Measurements from ENCODE around the gene SCN8A.
"Not testable (repeated sequence)": the region's sequence is repeated elsewhere in the genome, so short reads cannot be mapped to it uniquely, and the experiment has no call there.

SCN8A gene

DNA sequence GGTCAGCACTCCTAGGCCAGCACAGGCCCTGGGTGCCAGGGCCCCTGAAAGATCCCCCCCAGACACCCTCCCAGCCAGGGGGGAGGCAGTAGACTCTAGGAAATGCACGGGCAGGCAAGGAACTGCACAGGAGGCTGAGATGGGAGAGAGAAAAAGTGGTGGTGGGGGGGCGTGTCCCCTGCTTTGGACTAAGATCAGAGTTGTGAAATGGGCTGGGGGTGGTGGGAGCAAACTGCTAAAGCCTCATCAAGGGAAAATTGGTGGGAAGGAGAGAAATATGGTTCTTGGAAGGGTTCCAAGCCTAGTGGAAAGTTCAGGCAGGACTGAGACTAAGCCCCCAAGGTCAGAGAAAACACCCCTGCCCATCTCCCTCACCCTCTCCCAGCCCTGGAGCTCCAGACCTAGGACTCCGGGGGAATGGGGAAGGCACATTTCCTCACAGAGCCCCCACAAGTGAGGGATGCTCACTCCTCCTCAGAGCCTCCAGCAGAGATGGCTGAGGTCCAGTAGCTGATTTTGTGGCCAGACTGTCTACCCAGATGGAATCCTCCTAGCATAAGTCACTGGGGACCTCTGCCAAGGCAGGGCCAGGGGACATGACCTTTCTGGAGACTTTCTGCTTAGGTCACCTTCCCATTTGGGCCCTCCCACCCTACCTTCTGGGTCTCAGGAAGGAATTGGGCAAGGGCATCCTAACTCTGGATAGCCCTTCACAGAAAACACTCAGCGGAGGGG is 227.7 kb downstream of the SCN8A start:
- DNase-seq: no peak

DNA sequence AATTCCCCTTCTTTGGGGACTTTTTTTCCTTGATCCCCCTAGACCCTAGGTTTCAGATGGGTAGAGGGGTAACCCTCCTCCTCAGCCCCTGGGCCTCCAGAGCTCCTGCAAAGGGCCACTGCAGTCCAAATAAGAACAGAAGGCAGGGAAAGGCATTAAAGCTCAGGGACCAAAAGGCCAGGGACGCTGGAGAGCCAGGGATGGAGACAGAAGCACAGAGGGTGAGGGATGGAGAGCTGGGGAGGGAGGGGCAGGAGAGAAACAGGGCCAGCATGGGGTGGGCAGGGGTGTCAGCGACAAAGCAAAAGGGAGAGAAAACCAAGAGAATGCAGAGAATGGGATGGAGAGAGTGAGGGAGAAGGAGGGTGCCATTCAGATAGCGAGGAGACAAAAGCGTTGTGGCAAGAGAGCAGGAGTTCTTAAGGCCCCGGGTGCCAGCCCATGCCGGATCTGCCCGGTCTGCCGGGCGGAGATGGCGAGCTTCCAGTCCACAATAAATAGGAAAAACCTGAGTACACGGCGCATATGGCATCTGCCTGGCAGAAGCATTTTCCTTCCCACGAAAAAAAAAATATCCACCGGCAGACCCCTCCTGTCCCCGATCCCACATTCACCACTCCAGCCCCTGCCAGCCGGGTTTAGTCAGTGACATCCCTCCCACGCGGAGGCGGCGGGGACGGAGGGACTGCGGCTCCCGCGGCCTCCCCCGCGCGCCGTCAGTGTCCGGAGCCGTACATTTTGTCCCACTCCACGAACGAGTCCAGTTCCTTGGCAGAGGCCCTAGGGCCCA is 228.9 kb downstream of the SCN8A start:
- DNase-seq: no peak

DNA sequence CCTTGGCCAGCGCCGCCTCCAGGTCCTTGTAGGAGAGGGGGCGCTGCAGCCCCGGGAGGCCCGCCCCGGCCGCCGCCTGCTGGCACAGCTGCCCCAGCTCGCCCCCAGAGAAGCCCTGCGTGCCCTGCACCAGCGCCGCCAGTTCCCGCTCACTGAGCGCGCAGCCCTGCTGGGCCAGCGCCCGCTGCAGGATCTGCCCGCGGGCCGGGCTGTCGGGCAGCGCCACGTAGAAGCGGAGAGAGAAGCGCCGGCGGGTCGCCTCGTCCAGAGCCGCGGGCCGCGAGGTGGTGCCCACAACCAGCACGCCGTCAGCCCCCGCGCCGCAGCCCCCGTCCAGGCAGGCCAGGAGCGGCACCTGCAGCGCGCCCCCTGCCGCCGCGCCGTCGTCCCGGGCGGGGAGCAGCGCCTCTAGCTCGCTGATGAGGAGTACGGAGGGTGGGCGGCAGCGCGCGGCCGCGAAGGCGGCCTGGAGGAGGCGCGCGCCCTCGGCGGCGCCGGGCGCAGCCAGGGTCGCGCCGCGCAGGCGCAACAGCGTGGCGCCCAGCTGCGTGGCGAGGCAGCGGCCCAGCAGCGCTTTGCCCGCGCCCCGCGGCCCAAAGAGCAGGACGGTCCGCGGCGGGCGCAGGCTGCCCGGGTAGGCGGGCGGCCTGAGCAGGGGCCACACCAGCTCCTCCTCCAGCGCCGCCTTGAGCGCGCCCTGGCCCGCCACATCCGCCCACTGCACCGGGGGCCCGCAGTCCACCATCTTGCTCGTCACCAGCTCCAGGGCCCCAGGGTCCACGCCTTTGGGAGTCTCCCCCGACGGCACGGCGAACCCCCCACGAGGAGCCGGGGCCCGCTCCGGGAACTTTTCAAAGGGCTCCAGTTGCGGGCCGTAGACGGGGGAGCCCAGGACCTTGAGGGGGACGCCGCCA is 229.8 kb downstream of the SCN8A start:
- peak; percentile 14 for DNase-seq

DNA sequence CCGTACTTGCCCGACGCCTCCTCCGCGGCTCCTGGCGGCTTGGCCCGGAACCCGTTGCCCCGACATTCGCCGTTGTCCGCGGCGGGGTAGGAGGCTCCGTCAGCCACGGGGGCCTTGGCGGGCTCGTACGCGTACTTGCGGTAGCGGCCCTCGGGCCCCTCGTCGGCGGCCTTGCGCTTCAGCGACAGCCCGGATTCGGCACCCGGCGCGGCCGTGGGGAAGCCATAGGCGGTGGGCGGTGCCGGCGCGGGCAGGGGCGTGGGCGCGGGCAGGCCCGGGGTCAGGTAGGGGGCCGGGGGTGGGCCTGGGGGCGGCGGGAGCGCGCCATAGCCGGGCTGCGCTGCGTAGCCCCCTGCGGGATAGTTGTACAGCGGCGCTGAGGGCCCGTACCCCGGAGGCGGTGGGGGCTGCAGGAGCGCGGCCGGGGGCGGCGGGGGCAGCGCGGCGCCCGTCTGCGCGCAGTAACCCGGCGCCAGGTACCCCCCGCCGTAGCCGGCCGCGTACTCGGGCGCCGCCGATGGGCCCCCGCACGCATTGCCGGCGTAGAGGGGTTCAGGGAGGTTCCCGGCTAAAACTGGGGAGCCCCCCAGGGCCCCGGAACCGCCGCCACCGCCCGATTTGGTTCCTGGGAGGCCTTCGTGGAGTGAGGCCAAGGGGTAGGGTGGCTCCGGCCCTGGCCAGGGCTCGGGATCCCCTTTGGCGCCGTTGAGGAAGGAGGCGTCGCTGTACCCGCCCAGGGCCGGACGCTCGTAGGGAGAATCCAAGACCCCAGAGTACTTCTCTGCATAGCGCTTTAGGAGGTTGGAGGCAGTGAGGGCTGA is 230.6 kb downstream of the SCN8A start:
- DNase-seq: no peak

DNA sequence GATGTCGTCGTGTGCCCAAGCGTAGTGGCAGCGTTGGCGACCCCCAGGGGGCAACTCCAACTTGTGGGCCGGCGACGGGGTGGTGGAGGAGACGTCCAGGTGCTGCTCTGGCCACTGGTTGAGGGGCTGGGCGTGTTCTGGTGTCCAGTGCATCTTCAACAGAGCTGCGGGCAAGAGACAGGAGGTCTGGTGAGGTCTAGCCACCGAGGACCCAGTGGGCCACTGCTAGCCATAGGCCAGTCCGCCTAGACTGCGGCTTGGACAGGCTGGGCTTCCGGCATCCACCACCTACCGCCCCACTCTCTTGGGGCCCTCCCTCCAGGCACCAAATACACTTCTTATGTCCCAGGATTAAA is 231.2 kb downstream of the SCN8A start:
- DNase-seq: no peak

DNA sequence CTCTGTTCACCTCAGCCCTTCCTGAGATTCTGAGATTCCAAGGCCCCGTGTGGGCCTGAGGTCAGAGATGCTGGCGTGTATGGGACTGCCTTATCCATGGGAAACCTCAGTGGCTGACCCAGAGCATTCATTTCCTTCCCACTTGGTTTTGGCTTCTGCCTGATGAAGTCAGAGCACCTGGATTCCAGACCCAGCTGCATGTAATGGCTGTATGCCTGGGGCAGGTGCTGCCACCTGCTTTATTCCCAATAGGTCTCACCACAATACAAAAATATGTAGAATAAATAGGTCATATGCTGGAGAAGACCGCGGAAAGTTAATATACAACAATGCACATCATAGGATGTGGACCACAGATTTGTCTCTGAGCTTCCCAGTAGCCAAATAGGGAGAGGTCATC is 231.9 kb downstream of the SCN8A start:
- no peak for DNase-seq

DNA sequence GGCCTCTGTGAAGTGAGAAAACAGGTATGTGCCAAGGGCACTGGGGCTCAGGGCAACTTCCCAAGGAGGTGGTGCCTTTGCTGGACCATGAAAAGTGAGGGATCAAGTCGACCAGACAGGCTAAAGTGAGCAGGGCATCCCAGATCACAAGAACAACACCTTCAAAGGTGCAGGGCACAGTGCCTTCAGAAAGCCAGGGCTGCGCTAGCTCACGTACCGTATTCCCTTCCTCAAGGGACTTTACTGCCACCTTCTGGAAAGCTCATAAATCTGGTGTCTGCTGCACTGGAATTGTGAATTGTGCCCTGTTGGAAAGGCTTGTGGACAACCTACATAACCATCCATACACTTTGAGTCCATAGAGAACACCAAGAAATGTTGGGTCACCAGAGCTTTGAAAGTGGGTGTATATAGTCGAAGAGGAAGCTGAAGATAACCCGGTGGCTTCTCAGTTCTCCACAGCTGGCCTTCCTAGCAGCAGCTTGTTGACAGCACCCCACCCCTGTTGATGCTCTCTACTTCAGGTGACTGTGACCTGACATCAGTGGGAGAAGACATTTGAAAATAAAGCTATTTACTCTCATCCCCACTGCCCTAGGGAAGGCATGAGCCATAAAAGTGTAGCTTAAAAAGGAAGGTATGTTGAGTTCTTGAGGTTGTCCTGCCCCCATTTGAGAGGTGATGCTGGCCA is 233.0 kb downstream of the SCN8A start:
- peak; percentile 11 for DNase-seq

DNA sequence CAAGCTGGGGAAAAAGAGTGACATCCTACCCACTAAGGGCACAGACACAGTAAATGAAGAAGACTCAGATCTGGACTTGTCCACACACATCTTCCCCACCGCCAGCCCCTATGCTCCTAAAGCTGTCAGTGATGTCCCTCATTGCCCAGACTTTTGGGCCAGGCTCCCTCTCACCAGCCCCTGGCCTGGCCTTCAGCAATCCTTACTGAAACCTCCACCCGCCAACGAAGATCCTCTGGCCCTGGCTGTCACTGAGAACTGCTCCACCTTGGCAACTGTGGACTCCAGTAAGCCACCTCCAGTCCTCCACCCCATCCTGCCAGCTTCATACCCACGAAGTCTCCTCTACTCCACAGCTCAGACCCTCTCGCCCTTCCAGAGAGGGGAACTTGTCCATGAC is 234.2 kb downstream of the SCN8A start:
- DNase-seq: no peak

DNA sequence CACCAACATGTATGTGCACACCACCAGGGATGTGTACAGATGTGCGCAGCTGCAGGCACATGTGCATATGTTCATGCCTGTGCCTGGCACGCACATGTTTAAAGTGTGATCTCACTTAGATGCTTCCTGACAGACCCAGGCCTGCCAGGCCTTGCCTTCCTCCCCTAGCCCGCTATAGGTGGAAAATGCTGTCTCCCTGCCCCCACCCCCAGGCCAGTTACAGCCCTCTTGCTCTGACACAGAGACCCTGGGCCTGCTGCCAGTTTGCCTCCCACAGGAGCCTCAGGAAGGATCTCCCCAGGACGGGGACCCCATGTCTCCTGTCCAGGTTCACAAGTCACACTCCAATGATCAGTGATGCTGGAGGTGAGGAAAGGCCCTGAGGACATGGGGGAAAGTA is 235.8 kb downstream of the SCN8A start:
- DNase-seq: no peak

DNA sequence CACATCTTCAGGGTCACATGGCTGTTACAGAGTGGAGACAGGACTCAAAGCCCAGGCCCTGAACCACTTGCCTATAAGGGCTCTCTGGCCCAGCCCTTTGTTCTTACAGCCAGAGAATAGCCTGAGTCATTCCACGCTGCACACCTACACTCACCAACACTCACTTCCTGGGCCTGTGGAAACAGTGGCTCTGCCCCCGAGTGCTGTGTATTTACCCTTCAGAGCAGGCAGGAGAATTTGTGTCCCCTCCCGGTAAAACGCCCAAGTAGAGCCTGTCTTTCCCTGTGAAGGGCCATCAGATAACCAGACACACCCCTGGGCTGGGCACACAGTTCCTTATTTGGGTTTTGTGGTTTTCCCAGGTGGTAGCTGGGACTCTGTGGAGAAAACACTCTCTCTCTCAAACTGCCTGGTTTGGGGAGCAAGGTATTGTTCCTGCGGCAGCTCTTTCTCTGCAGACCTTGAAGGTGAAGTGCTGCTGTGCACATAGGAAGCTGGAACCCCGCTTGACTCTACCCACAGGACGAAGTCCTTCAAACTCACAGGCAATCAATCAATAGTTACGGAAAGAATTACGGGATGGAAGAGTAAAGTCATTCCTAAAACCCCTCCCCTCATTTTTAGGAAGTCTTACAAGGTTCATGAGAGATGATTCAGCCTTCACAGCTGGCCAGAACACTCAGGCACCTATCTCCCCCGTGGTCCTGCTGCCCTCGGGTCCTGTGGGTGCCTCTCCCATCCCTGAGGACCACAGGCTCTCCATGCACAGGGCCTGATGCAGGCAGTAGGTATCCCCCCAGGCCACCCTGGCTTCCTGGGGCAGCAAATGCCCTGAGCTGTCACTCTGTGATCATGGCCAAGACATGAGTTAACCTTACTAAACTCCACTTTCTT is 237.1 kb downstream of the SCN8A start:
- no peak for DNase-seq

DNA sequence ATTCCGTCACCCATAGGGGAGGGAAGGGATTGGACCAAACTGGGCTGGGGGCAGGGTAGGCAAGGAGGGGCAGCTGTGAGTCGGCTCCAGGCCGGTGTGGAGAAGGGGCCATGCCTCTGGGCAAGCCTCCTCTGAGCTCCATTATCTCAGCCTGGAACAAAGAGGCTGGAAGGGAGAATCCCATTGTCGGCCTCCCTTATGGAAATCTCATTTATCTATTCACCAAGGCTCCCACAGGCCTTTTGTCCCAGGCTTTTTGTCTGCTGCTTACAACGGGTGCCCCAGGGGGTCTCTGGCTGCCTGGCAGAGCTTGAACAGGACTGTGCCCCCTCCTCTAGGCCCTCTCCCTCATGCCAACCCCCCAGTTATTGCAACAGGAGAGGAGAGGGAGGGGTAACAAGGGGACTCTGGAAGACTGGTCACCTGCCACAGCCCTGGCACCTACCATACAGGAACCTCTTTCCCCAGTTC is 238.0 kb downstream of the SCN8A start:
- DNase-seq: no peak

DNA sequence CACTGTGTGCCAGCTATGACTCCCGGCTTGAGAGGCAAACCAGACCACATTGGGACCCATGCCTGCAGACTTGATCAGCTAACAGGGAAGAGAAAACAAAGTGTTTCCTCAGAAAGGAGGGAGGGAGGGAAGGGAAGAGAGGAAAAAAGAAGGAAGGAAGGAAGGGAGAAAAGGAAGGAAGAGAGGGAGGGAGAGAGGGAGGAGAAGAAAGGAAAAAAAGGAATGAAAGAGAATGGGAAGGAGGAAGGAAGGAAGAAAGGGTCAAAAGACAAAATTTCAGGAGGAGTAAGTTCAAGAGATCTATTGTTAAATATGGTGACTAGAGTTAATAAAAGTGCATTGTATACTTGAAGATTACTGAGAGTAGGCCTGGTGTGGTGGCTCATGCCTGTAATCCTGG is 238.6 kb downstream of the SCN8A start:
- no peak for DNase-seq

DNA sequence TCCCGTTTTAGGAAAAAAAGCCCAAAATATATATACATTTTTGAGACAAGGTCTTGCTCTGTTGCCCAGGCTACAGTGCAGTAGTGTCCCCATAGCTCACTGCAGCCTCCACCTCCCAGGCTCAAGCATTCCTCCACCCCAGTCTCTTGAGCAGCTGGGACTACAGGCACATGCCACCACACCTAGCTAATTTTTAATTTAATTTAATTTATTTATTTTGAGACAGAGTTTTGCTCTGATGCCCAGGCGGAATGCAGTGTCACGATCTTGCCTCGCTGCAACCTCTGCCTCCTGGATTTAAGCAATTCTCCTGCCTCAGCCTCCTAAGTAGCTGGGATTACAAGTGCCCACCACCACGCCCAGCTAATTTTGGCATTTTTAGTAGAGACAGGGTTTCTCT is 240.8 kb downstream of the SCN8A start:
- not testable (repeated sequence) for DNase-seq

DNA sequence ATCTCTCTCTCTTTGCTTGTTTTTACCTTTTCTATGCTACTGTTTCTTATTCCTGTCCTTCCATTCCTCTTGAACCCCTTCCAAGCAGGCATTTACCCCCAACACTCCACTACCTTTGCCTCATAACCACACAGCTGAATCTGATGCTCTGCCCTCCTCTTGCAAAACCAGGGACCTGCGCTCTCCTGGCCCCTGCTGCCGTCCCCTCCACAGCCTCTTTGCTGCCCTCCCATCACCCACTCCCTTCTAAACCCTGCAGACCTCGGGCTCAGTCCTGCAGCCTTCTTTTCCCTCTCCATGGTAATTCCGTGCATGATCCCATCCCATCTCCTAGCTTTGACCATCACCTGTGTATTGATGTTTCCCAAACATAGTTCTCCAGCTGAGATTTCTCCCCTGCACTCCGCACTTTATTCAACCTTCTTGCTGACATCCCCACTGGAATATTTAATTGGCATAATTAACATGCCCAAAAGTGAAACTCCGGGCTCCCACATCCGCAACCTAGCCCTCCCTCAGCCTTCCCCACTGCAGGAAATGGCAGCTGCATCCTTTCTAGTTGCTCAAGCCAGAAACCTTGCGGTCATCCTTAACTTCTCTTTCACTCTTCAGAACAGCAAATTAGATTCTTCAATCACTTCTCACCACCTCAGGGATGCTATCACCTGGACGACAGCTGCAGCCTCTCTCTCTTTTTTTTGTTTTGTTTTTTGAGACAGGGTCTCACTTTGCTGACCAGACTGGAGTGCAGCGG is 241.5 kb downstream of the SCN8A start:
- no peak for DNase-seq

DNA sequence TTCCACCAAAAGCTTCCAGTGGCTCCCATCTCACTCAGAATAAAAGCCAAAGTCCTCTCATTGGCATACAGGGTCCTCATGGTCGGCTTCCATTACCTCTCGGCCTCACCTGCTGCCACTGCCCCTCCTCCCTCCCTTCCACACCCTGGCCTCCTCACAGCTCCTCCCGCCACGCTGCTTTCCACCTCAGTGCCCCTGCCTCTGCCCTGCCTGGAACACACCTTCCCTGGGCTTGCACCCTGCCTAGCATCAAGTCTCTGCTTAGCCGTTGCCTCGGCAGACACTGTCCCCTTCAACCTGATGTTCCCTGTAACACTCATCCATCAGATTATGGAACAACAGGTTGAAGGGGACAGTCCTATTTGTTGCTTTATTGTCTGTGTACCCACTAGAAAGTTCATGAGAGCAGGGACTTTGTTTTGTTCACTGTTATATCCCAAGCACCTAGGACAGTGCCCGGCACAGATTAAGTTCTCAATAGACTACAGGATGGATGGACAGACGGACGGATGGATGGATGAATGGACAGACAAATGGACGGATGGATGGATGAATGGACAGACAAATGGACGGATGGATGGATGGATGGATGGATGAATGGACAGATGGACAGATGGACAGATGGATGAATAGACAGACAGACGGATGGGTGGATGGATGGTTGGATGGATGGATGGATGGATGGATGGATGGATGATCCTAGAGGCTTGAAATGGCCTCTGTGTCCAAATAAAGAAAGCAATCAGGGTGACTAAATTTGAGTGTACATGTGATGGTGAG is 242.6 kb downstream of the SCN8A start:
- DNase-seq: no peak

DNA sequence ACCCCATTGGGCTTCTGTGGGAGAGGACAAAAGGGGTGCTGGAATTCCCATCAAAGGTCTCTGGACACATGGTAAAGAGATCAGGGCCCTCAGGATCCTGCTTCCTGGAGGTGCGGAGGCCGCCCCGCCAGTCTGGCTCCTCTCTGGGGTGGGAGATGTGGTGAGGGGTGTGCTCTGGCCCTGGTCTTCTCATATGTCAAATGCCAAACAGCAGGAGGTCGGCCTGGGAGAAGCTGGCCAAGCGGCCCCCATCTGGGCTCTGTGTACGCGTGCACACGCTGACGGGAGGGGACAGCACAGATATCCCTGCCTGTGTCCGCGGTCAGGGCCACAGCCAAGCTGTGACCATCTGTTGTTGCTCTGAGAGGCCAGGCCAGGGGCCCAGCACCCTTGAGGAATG is 243.4 kb downstream of the SCN8A start:
- DNase-seq: no peak

DNA sequence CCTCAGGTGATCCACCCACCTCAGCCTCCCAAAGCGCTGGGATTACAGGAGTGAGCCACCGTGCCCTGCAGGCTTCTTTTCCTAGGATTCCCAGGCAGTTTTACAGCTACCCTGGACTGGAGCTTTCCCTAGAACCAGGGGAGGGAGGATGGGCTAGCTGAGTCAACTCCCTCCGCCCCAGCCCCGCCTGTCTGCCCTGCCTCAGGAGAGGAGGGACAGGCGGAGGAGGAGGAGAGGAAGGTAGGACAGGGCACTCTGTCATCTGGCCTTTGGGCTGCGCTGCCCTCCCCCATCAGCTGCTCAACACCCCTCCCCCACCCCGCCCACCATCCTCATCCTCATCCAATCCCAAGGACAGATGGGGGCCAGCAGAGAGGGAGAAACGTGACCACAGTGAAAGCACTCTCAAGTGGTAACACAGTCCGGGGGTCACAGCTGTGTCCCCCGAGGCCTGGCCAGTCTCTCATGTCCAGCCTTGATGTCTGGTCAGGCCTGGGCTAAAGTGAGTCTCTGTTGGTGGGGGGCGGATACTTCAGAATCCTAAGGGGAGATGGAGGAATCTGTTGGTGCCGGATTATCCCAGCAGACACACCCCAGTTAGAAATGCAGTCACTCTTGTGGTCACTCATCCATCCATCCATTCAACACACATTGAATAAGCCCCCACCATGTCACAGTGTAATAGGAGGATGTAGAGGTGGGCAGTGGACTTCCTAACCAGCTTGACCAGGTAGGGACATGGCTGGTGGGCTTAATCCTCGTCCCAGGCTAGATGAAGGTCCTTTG is 245.2 kb downstream of the SCN8A start:
- no peak for DNase-seq

DNA sequence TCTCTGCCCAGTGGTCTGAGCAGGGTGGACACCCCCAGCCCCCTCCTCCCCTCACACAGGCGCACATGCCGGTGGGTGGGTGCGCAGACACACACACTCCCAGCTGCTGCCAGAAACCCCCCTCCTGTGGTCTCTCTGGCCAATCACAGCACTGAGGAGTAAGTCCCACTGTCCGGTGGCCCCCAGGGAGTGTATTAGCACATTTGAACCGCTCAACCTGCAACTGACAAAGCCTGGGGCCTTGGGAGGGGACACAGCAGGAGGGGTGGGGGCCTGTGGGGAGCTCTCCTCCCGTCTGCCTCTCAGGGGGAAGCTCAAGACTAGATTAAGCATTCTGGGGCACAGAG is 245.8 kb downstream of the SCN8A start:
- DNase-seq: no peak

DNA sequence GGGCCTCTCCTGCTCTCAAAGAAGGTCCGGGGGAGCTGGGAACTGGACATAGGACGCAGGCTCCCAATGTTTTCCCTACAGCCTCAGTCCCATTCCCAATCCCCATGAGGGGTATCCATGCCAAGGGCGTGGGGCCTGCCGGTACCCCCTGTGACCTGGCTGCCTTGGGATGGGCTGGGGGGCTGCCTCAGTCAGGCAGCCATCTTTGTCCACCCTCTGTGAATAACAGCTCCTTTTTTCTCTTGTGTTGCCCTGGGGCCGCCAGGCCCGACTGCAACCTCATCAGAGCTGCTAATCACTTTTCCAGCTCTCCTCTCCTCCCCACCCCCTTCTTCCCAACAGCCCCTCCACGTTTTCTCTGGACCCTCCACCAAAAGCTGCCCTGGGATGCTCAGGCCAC is 246.3 kb downstream of the SCN8A start:
- no peak for DNase-seq

Measured in NCI-H1048 (cell line).